Endothelial cell of umbilical vein (primary cell): Measurements from ENCODE around the gene AGFG2.
"Not testable (repeated sequence)": the region's sequence is repeated elsewhere in the genome, so short reads cannot be mapped to it uniquely, and the experiment has no call there.

Experiments used
- EZH2 ChIP-seq: IDR thresholded peaks from 2 replicates; pipeline ENCODE4 v1.6.1; 2012; ENCODE audit warnings: borderline replicate concordance, low read depth, mild to moderate bottlenecking, moderate library complexity, low read length, inconsistent platforms; ENCODE audit not compliant: severe bottlenecking
- GATA2 ChIP-seq: IDR thresholded peaks from 2 replicates; pipeline ENCODE4 v1.7.0; 2011; ENCODE audit warnings: low read depth, mild to moderate bottlenecking, moderate library complexity, mixed read lengths, low read length; ENCODE audit not compliant: insufficient read length, insufficient read depth
- JUN ChIP-seq: IDR thresholded peaks from 2 replicates; pipeline ENCODE4 v1.6.1; 2011; ENCODE audit warnings: borderline replicate concordance, low read depth; ENCODE audit not compliant: insufficient read length, insufficient read depth
- MYC ChIP-seq: IDR thresholded peaks from one replicate; pipeline ENCODE4 v1.6.1; 2011; ENCODE audit warnings: mild to moderate bottlenecking, low read depth, low read length
- POLR2A ChIP-seq: IDR thresholded peaks from 2 replicates; pipeline ENCODE4 v1.6.1; 2012; ENCODE audit warnings: low read depth, mild to moderate bottlenecking, control low read depth, low read length
- POLR2AphosphoS5 ChIP-seq: IDR thresholded peaks from 2 replicates; pipeline ENCODE4 v1.6.1; 2012; ENCODE audit warnings: low read depth, mild to moderate bottlenecking, control low read depth, low read length, moderate library complexity; ENCODE audit not compliant: insufficient read depth
- TF ChIP-seq, protein P1 (sequence below), 2 donors: IDR thresholded peaks; 1 replicate in 1 of 2; 2 replicates in 1 of 2; pipeline ENCODE4 v1.5.1; 2011; ENCODE audit warnings: low read length in 2 of 2, mild to moderate bottlenecking in 2 of 2, moderate library complexity in 2 of 2, control low read depth in 1 of 2, inconsistent platforms in 1 of 2, low read depth in 1 of 2; ENCODE audit not compliant: insufficient read depth in 1 of 2; ENCODE audit errors: extremely low read depth in 1 of 2

DNA sequence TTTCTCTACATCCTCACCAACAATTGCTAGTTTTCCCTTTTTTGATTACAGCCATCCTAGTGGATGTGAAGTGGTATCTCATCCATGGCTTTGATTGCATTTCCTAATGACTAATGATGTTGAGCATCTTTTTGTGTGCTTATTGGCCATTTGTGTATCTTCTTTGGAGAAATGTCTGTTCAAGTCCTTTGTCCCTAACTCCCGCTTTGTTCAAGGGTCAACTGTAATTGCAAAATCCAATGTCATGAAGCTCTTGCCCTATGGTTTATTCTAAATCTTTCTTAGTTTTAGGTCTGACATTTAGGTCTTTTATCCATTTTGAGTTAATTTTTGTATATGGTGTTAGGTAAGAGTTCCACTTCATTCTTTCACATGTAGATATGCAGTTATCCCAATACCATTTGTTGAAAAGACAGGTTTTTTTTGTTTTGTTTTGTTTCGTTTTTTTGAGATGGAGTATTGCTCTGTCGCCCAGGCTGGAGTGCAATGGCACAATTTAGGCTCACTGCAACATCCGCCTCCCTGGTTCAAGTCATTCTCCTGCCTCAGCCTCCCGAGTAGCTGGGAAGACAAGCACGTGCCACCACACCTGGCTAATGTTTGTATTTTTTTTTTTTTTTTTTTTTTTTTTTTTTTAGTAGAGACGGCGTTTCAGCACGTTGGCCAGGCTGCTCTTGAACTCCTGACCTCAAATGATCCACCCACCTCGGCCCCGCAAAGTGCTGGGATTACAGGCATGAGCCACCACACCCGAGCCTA lies 10.7 kb upstream of the AGFG2 start:
- TF ChIP-seq, protein P1, sequence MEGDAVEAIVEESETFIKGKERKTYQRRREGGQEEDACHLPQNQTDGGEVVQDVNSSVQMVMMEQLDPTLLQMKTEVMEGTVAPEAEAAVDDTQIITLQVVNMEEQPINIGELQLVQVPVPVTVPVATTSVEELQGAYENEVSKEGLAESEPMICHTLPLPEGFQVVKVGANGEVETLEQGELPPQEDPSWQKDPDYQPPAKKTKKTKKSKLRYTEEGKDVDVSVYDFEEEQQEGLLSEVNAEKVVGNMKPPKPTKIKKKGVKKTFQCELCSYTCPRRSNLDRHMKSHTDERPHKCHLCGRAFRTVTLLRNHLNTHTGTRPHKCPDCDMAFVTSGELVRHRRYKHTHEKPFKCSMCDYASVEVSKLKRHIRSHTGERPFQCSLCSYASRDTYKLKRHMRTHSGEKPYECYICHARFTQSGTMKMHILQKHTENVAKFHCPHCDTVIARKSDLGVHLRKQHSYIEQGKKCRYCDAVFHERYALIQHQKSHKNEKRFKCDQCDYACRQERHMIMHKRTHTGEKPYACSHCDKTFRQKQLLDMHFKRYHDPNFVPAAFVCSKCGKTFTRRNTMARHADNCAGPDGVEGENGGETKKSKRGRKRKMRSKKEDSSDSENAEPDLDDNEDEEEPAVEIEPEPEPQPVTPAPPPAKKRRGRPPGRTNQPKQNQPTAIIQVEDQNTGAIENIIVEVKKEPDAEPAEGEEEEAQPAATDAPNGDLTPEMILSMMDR (IDR thresholded peaks at IDR 0.05; ENCODE audit: extremely low read depth in 1 of 2, insufficient read depth in 1 of 2, low read depth in 1 of 2, low read length in 2 of 2): not testable (repeated sequence)
- not testable (repeated sequence) for TF ChIP-seq POLR2A, EZH2, POLR2AphosphoS5, JUN, GATA2, MYC
